Vagina (tissue), 2 donors: Measurements from ENCODE around the gene MB21D2.

Source experiments
- POLR2A ChIP-seq, 2 donors: fragments of 450-650 bp; IDR thresholded peaks; one replicate each; pipeline ENCODE4 v1.6.1; 2017; ENCODE audit warnings: antibody characterized with exemption in 2 of 2, mild to moderate bottlenecking in 2 of 2, moderate library complexity in 2 of 2
- TF ChIP-seq, protein P1 (sequence below), 3 experiments: fragments of 450-650 bp in 2 of 3; fragments of 200-600 bp in 1 of 3; sonication (generic) in 1 of 3; IDR thresholded peaks; one replicate each; pipeline ENCODE4 v1.5.1; 2017 to 2019; ENCODE audit warnings: antibody characterized with exemption in 3 of 3, mild to moderate bottlenecking in 2 of 3, moderate library complexity in 2 of 3

DNA sequence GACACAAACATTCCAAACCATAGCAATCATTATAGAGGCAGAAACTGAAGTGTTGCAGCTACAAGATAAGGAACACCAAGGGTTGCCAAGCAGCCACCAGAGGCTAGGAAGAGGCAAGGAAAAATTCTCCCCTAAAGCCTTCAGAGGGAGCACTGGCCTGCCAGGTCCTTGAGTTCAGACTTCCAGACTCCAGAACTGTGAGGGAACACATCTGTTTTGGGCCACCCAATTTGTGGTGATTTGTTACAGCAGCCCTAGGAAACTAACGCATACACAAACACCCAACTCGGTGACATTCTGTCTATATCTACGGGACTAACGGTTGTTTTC, 54.6 kb downstream of the MB21D2 start:
- TF ChIP-seq POLR2A (IDR thresholded peaks at IDR 0.05) = no peak
- TF ChIP-seq, protein P1, sequence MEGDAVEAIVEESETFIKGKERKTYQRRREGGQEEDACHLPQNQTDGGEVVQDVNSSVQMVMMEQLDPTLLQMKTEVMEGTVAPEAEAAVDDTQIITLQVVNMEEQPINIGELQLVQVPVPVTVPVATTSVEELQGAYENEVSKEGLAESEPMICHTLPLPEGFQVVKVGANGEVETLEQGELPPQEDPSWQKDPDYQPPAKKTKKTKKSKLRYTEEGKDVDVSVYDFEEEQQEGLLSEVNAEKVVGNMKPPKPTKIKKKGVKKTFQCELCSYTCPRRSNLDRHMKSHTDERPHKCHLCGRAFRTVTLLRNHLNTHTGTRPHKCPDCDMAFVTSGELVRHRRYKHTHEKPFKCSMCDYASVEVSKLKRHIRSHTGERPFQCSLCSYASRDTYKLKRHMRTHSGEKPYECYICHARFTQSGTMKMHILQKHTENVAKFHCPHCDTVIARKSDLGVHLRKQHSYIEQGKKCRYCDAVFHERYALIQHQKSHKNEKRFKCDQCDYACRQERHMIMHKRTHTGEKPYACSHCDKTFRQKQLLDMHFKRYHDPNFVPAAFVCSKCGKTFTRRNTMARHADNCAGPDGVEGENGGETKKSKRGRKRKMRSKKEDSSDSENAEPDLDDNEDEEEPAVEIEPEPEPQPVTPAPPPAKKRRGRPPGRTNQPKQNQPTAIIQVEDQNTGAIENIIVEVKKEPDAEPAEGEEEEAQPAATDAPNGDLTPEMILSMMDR (IDR thresholded peaks at IDR 0.05) = no peak
